Stimulated activated CD4-positive, alpha-beta T cell treated with anti-CD3 and anti-CD28 coated beads, Interleukin-12 subunit alpha, Interleukin-12 subunit beta, amount 100 ng/mL, for 4 hours (primary cell): ENCODE data around the gene CYYR1.

Experiments
- DNase-seq: peaks from one replicate; pipeline ENCODE4 v3.0.0-alpha.2; 2020

Gene CYYR1

GRCh38 chr21:26423511-26423910 lies 149.6 kb downstream of the CYYR1 start:
- no peak for DNase-seq

- DNase-seq: no peak
Observed at GRCh38 chr21:26422706-26423105, 150.4 kb downstream of the CYYR1 start.

GRCh38 chr21:26422138-26422537 lies 150.9 kb downstream of the CYYR1 start:
- DNase-seq: no peak

- no peak for DNase-seq
Observed at GRCh38 chr21:26421724-26422123, 151.4 kb downstream of the CYYR1 start.
